ENCODE results near the gene IZUMO1.
"Not testable (repeated sequence)": the region's sequence is repeated elsewhere in the genome, so short reads cannot be mapped to it uniquely, and the experiment has no call there.

IZUMO1 gene

DNA sequence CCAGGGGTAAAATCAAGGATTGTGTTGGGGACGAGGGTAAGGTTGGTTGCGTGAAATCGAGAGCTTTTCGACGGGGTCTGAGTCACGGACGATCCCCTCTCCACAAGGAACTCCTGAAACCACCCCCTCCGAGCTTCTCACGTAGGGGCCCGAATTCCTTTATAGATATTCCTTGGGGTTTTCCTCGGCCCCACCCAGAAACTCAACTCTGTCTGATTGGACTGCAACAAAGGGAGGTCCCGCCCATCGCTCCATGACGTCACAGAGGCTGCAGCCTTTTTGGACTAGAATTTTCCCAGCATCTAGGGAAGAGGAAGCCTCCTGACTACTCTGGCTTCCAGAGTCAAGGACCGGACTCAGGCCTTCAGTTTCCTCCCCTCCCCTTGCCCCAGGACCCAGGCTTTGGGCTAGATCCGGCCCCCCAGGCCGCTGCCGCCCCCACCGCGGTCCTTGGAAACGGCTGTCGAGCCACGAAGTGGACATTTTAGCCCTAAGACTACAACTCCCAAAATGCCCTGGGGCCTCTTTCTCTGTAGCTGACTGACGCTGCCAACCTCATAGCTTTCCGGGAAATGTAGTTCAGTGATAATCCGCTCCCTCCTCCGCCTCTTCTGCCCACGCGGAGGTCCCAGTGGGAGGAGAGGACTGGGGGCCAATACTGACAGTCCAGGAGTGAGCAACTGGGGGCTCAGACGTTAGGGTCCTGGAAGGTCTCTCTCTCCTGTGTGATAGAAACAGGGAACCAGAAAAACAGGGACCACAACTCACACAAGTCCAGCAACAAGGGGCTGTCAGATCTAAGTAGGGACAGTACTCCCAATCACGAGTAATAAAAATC is at the start of gene IZUMO1:
Gene IZUMO1, minus strand, starts transcription at position 172 of the 838 bp plus-strand sequence. CDS start 1,050 bp downstream, outside the sequence.
- peak; percentile 87 for DNase-seq

DNA sequence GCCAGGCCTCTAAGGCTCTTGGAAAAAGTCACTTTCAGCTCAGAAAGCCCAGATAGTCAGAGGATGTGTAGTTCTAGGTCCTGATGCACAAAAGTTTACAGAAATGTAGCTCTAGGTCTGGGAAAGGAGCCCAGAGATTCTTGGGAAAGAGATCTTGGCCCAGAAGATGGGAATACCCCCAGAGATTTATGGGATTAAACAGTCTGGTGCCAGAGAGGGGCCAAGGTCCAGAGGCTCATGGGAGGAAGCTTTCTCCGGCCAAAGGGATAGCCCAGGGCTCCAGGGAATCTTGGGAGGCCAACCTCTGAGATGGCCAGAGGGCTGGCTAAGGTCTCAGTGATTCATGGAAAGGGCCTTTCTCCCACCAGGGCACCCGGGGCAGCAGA is 49.0 kb upstream of the IZUMO1 start:
- DNase-seq: no peak

DNA sequence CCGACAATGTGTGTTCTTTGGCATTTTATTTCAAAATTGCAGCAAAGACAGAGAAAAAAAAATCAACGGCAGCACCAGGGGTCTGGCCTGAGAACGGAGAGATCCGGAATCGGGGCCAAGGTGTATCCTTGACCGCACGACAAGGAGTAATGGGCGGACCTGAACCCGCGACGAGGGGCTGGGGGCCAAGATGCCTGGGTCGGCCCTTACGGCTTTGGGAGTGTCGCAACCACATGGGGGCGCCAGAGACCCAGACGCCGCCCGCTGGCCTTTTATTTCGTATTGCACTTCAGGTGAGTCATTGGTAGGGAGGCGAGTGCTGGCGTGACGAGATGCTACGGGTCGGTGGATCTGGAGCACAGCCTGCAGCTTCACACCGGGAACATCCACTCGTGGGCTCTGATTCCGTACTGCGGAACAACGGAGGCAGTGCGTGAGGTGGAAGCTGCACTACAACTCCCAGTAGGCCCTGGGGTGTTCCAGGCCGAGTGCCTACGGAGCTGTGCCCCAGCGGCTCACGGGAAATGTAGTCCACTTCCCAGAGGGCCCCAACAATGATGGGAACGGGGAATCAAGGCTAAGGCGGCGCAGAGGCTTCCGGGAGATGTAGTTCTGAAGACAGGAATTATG is 48.5 kb upstream of the IZUMO1 start:
- peak; percentile 97 for DNase-seq

- no peak for DNase-seq
These were observed 47.6 kb upstream of the IZUMO1 start for GRCh38 chr19:48794291-48794690.

DNA sequence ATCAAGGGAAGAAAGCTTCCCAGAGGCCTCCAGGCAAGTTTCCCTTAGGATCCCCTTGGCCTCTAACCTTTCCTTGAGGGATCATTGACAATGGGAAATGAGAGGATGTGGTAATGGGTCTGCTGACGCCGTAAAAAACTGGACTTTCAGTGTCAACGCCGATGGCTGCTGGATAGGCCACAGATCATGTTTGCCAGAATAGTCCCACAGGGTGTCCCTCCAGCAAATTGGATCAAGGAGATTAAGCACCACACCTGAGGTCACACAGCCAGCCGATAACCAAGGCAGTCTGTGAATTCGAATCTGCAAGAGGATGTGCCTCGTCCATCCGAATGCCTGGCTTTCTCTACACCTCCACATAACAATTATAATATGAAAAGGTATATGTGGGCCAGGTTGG is 46.6 kb upstream of the IZUMO1 start:
- no peak for DNase-seq

GRCh38 chr19:48787331-48787730 is 40.6 kb upstream of the IZUMO1 start:
- not testable (repeated sequence) for DNase-seq

DNA sequence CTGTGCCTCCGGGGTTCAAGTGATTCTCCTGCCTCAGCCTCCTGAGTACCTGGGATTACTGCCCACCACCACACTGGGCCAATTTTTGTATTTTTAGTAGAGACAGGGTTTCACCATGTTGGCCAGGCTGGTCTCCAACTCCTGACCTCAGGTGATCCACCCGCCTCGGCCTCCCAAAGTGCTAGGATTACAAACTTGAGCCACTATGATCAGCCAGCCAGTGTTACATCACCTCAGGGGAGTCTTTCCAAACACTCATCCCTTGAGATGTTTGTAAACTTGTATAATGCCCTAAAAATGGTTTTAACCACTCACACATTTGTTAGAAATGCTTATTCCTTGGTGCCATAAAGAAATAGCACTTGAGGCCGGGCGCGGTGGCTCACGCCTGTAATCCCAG is 39.7 kb upstream of the IZUMO1 start:
- DNase-seq: not testable (repeated sequence)

DNA sequence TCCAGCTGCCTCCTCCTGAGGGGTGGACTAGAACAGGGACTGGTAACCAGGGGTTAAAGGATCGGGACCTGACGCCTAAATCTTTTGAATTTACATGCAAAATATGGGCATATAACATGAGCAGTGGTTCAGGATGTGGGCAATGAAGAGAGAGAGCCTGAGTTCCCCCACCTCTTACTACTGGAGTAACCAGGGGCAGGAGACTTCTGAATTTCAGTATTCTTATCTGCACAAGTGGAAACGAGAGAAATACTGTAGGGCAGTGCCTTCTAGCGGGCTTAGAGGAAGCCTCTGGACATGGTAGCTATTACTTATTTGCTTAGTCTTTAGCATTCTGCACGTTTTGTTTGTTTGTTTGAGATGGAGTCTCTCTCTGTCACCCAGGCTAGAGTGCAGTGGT is 37.8 kb upstream of the IZUMO1 start:
- no peak for DNase-seq

GRCh38 chr19:48780631-48781391 is 34.1 kb upstream of the IZUMO1 start:
- no peak for DNase-seq

DNA sequence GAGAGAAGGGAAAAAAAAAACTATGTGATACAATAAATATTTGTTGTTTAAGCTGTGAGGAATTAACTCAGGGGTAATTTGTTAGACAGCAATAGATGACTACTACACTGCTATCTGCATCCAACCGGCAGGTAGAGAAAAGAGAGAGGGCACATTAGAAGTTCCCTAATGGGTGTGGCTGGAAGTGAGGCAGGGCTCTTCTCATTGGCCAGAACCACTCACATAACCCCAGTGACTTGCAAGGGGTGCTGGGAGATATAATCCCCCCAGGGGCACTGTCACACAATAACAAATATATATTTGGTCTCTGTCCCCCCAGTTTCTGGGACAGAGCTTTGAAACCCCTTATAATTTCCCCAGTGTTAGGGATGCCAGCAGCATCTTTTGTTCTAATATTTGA is 32.9 kb upstream of the IZUMO1 start:
- DNase-seq: no peak

- DNase-seq: no peak
These were observed 31.0 kb upstream of the IZUMO1 start for GRCh38 chr19:48777720-48778119.

GRCh38 chr19:48777139-48777538 is 30.4 kb upstream of the IZUMO1 start:
- DNase-seq: no peak

DNA sequence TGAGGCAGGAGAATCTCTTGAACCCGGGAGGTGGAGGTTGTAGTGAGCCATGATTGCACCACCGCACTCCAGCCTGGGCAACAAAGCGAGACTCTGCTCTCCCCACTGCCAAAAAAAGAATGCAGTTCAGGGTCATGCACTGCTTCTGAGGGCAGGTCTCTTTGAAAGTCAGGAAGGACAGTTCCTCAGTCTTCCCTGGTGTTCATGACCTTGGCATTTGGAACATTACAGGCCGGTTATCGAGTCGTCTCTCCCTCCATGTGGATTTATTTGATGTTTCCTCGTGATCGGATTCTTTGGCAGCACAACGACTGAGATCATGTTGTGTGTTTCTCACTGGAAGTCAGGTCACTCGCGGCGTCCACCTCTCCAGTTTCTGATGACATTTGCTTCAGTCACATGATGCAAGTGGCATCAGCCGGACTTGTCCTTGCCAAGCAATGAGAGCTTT is 25.8 kb upstream of the IZUMO1 start:
- DNase-seq: no peak

DNA sequence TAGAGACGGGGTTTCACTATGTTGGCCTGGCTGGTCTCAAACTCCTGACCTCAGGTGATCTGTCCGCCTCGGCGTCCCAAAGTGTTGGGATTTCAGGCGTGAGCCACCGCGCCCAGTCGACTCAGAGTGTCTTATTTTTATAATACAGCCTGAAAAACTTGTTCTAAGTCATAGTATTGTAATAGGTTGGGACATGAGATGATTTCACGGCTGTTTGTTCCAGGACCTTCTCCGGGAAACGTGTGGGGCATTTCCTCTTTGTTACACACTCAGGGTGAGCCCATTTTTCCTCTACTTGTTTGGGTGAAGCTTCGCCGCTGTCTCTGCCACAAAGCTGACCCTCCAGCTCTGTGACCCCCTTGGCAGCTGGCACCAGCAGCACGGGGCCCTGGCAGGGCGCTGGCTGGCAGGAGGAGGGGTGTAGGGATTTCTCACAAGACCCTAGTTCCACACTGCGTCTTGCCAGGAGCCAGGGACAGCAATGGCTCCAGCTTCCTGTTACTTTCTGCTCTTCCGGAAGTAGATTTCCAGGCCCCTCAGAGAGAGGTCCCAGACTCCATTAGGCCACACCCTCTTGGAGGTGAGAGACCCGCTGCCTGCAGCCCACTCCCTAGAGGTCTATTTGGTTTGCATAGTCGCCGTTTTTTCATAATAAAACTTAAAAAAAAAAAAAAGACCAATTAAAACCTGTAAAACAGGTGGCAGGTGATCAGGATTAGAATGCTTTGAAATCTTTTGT is 24.2 kb upstream of the IZUMO1 start:
- DNase-seq: no peak

DNA sequence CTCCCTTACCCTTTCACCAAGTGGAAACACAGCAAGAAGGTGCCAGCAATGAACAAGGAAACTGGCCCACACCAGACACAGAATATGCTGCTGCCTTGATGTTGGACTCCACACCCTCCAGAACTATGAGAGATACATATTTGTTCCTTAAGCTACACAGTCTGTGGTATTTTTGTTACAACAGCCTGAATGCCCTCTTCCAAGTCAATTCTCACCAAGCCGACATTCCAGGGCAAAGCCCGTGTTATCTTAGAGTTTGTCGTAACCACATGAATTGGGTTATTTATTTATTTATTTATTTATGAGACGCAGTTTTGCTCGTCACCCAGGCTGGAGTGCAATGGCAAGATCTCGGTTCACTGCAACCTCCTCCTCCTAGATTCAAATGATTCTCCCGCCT is 23.6 kb upstream of the IZUMO1 start:
- DNase-seq: no peak

DNA sequence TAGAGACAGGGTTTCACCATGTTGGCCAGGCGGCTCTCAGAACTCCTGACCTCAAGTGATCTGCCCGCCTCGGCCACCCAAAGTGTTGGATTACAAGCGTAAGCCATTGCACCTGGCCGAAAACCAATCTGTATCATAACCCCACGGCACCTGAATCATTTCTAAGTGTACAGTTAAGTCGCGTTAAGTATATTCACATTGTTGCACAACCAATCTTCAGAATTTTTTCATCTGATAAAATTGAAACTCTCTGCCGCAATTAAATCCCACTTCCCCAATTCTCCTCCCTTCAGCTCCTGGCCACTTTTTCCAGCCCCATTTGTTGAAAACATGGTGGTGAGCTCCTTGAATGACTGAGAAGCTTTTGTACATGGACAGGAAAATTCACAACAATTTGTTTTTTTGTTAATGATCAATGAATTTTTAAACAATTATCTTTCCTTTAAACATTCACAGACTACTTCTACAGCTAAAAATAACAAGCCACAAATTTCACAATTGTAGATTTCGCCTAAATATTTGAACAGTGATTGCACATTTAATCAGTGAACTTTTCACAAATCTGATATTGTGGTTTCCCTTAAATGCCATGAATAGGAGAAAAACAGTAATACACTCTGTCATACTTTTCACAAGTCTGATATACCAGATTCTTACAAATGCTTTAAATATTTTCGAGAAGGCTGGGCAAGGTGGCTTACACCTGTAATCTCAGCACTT is 22.4 kb upstream of the IZUMO1 start:
- DNase-seq: no peak

DNA sequence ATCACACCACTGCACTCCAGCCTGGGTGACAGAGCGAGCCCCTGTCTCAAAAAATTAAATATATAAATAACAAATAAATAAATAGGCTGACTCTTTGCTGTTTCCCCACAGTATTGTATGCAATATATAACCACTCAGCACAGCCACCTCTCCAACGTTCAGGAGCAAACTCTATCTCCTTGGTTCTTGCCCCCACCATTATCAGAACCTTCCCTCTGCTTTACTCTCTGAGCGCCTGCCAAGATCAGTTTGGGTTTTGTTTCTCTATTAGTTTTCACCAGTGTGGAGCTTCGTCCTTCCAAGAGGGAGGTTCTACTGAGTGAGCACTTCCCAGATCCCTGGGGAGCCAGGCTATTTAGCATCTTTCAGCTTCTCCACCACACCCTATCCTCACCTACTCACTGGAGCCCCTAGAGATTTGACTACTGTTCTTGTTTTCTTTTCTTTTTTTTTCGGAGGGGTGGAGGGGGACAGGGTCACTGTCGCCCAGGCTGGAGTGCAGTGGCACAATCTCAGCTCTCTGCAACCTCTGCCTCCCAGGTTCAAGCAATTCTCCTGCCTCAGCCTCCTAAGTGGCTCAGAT is 21.6 kb upstream of the IZUMO1 start:
- not testable (repeated sequence) for DNase-seq

DNA sequence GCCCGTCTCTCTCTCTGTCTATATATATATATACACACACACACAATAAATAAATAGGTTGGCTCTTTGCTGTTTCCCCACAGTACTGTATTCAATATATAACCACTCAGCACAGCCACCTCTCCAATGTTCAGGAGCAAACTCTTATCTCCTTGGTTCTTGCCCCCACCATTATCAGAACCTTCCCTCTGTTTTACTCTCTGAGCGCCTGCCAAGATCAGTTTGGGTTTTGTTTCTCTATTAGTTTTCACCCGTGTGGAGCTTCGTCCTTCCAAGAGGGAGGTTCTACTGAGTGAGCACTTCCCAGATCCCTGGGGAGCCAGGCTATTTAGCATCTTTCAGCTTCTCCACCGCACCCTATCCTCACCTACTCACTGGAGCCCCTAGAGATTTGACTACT is 19.1 kb upstream of the IZUMO1 start:
- not testable (repeated sequence) for DNase-seq

DNA sequence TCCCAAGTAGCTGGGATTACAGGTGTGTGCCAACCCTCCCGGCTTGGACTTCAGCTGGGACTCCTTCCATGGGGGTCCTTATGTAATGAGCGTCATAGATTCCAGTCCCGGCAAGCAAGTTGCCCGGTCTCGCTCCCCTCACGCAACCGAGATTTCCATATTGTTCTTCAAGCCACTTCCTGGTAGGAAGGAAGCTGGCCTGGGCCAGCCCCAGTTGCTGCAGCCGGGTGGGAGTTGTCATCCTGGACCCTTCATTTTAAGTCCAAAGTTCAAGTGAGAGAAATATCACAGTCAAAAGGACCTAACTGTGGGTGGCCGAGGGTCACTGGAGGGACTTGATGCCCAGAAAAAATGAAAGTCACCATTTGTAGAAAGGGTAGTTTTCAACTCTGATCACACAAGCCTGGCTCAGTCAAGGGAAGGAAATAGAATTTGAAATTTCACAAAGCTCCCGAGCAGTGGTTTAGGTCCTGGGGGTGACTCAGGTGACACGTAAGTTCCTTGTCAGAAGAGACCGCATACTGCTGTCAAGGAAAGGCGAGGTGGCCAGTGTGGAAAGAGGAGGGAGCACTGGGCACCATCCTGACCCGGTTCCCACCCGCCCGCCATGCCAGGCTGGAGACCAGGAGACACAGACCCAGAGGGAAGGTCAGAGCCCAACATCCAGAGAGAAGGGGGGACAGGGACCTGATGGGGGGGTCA is 13.9 kb upstream of the IZUMO1 start:
- DNase-seq: no peak

GRCh38 chr19:48757741-48758144 is 11.0 kb upstream of the IZUMO1 start:
- DNase-seq: no peak

DNA sequence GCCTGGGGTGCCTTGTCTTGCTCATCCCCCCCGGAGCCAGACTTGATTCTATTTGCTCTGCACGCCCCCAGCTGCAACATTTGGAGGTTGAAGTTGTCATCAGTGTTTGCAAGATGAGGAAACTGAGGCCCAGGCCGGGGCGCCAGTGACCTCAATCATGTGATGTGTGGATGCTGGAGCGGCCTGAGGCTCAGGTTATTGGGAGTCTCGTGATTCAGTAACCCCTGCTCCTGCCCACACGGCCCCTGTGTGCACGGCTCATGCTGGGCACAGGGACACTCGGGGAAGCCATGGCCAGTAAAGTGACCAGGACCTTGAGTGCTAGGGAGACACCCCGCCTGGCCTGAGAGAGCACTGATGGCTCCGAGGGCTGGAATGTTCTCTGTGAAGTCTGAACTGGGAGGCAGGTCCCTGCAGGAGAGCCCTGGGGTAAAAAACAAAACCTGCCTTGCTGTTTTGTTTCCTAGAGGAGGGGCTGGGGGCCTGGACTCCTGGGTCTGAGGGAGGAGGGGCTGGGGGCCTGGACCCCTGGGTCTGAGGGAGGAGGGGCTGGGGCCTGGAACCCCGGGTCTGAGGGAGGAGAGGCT is 10.5 kb upstream of the IZUMO1 start:
- DNase-seq: no peak

Measured in right hindlimb (tissue), 1 donor.